Heart left ventricle (tissue), 13 donors: Measurements from ENCODE around the gene AEBP1.

Source experiments
- CTCF ChIP-seq, 12 donors: fragments of 200-600 bp; sonication (generic) in 4 of 12; IDR thresholded peaks; one replicate each; pipeline versions ENCODE4 v1.5.0 to v1.8.0; 2018 to 2022; ENCODE audit warnings: antibody characterized with exemption in 12 of 12, mild to moderate bottlenecking in 5 of 12
- POLR2A ChIP-seq, 2 donors: fragments of 450-650 bp; IDR thresholded peaks; one replicate each; pipeline ENCODE4 v1.6.1; 2017; ENCODE audit warnings: antibody characterized with exemption in 2 of 2, mild to moderate bottlenecking in 2 of 2, moderate library complexity in 2 of 2
- donor health status: ischemic (EF 13 %, LVEDD 7.1; RV severe dilation, severe dysfunction).
- donor health status: DM: no; HTN: yes; CAD: no.
- donor health status: DM: no; HTN: no; CAD: no.
- donor health status: ischemic (EF 25% LVEDD 6.9; RV normal size, moderate dysfunction).
- donor health status: ischemic (EF 25% LVEDD 5.7; RV mildly dilated, moderate dysfunction).
- donor health status: ischemic (EF 35%, LVEDD 5.7; RV mildly dilated, moderate dysfunction).
- donor health status: nonischemic (EF 11% LVEDD 7.7; RV severe dilation, severe dysfunction).
- donor health status: DM: yes; HTN: yes; CAD: no.
- donor health status: PGD.
- donor health status: ischemic (EF 29% LVEDD 5.4; RV normal size, mild dysfunction).
- donor health status: nonischemic (EF 23%, LVEDD 6.1; RV moderate dilation, normal function).

DNA sequence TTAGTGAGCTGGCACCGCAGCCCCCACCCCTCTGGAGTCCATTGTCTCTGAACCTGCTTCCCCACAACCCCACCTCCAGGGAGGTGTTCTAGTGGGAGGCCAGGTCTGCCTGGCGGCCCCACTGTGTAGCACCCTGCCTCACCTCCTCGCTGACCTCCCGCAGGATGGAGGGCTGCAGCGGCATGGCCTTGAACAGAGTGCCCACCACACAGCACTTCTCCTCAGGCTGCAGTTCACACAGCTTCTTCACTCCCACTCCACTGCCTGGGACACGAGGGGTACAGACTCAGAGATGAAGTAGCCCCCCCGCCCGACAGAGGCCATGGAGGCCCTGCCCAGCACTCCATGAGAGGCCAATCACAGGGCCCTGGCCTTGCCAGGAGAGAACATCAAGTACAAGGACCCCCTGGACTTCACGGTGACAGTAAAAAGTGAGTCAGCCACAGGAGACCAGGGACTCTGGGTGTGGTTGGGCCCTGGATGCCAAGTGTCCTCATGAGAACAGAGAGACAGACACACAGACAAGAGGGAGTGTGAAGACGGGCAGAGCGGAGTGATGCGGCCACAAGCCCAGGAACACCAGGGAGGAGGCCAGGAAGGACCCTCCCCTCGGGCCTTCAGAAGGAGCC, 13.8 kb downstream of the AEBP1 start:
- TF ChIP-seq CTCF (IDR thresholded peaks at IDR 0.05) (no peak), POLR2A (IDR thresholded peaks at IDR 0.05) (no peak)
